Caco-2 (cell line): ENCODE data around the gene MED12L. TPM values are rescaled to one million over a fixed set of nuclear protein-coding genes. Genes with fewer than 3 reads are reported as not detected.

Source experiments
- BruUV-seq: library from RNA; stranded (reverse); fragments of 400-500 nt; replicated peaks from 2 replicates; lab custom pipeline; 2021; lab: Mats Ljungman, UMichigan
- CTCF ChIA-PET: fragments of 300-600 bp; sonication (Branson Sonifier 250); formaldehyde crosslinking; loops from one replicate; lab custom pipeline; 2022; ENCODE audit warnings: antibody characterized with exemption; lab: Charles Lee
- POLR2A ChIA-PET: fragments of 300-600 bp; sonication (Branson Sonifier 250); formaldehyde crosslinking; loops from one replicate; lab custom pipeline; 2022; ENCODE audit warnings: antibody characterized with exemption; lab: Charles Lee
- DNase-seq, 2 experiments: peaks; one replicate each; pipeline versions ENCODE4 v3.0.0 to v3.0.0-alpha.2; 2020 to 2022
- H3K27me3 ChIP-seq: replicated peaks from 2 replicates; pipeline ENCODE4 v1.6.0; 2011; ENCODE audit warnings: low read length; ENCODE audit not compliant: control insufficient read depth, insufficient read depth
- H3K36me3 ChIP-seq: 2 replicates; pipeline ENCODE4 v1.5.1; 2011; ENCODE audit warnings: low read length; ENCODE audit not compliant: control insufficient read depth, insufficient read depth
- H3K4me1 ChIP-seq: fragments of 250-450 bp; sonication (Bioruptor Pico); 2 replicates; pipeline ENCODE4 v1.5.1; 2020; ENCODE audit warnings: mild to moderate bottlenecking
- H3K4me3 ChIP-seq: 2 replicates; pipeline ENCODE4 v1.5.1; 2011; ENCODE audit warnings: low read depth, mild to moderate bottlenecking, control low read depth, low read length
- H3K9me3 ChIP-seq: fragments of 250-450 bp; sonication (Bioruptor Pico); 2 replicates; pipeline ENCODE4 v1.5.1; 2020; ENCODE audit warnings: mild to moderate bottlenecking, moderate library complexity
- H3K27ac Mint-ChIP-seq: one replicate; pipeline ENCODE4 v1.8.0; 2022; ENCODE audit warnings: mixed read lengths; ENCODE audit not compliant: unreplicated experiment
- H3K27me3 Mint-ChIP-seq: one replicate; pipeline ENCODE4 v1.8.0; 2022; ENCODE audit warnings: mixed read lengths; ENCODE audit not compliant: insufficient read depth, unreplicated experiment
- H3K36me3 Mint-ChIP-seq: one replicate; pipeline ENCODE4 v1.8.0; 2022; ENCODE audit warnings: mild to moderate bottlenecking, mixed read lengths; ENCODE audit not compliant: insufficient read depth, unreplicated experiment
- H3K4me1 Mint-ChIP-seq: one replicate; pipeline ENCODE4 v1.8.0; 2022; ENCODE audit warnings: low read depth, mixed read lengths; ENCODE audit not compliant: unreplicated experiment
- H3K4me3 Mint-ChIP-seq: one replicate; pipeline ENCODE4 v1.8.0; 2022; ENCODE audit warnings: mild to moderate bottlenecking, moderate library complexity, mixed read lengths; ENCODE audit not compliant: unreplicated experiment
- H3K9me3 Mint-ChIP-seq: one replicate; pipeline ENCODE4 v1.8.0; 2022; ENCODE audit warnings: mixed read lengths; ENCODE audit not compliant: unreplicated experiment
- CTCF ChIP-seq, 2 experiments: fragments of 200-600 bp in 1 of 2; IDR thresholded peaks; 1 replicate in 1 of 2; 2 replicates in 1 of 2; pipeline versions ENCODE4 v1.5.1 to v1.8.0; 2011 to 2022; ENCODE audit warnings: antibody characterized with exemption in 1 of 2, control low read depth in 1 of 2, inconsistent platforms in 1 of 2, low read depth in 1 of 2, low read length in 1 of 2, mild to moderate bottlenecking in 1 of 2, moderate library complexity in 1 of 2; ENCODE audit not compliant: insufficient read depth in 1 of 2, severe bottlenecking in 1 of 2, unreplicated experiment in 1 of 2
- intact Hi-C: fragments of 100-400 bp; cut with micrococcal nuclease; formaldehyde crosslinking; loops from one replicate; pipeline ENCODE4 v1.10.0; 2022; ENCODE audit not compliant: unreplicated experiment
- total RNA-seq: library from RNA; stranded (reverse); gene quantifications from 2 replicates; pipeline ENCODE4 v1.2.3, GENCODE V29; 2022

MED12L gene
- total RNA-seq, 1 experiment from 2014 or later = 21.5 TPM

- intact Hi-C loops = loop anchor here (1.0 kb wide), 2 partner anchors 460 to 539 kb away; no protein-coding TSS in a partner anchor
- peaks cover 6% of the 10 kb centered on the region for H3K4me1 Mint-ChIP-seq
- Histone ChIP-seq H3K4me3 (no peak overlapping the region), H3K4me1 (no peaks in the 10 kb centered on the region), H3K27me3 (no peaks in the 10 kb centered on the region), H3K36me3 (no peaks in the 10 kb centered on the region), H3K9me3 (no peaks in the 10 kb centered on the region)
- POLR2A ChIA-PET = no interaction called here
- CTCF ChIA-PET = interaction anchor here (0.6 to 1.0 kb wide), 3 partner anchors 60 to 460 kb away, joined by 3 to 4 read pairs (median 4); no protein-coding TSS in a partner anchor
- no TSS peak for BruUV-seq
- no peak overlapping the region for H3K27ac Mint-ChIP-seq
- TF ChIP-seq CTCF (IDR thresholded peaks at IDR 0.05; ENCODE audit: insufficient read depth in 1 of 2, low read depth in 1 of 2, low read length in 1 of 2, severe bottlenecking in 1 of 2, unreplicated experiment in 1 of 2) = peak; percentile 54 to 85
- DNase-seq = peak; percentile 36 to 50
- no peaks in the 10 kb centered on the region for H3K9me3 Mint-ChIP-seq
- no peaks in the 10 kb centered on the region for H3K27me3 Mint-ChIP-seq
- H3K4me3 Mint-ChIP-seq = no peak overlapping the region
- peaks cover 5% of the 10 kb centered on the region for H3K36me3 Mint-ChIP-seq
Observed at GRCh38 chr3:151379083-151379734, 293.7 kb downstream of the MED12L start.

- no peak overlapping the region for H3K4me3 ChIP-seq
- peaks cover 6% of the 10 kb centered on the region for H3K4me1 Mint-ChIP-seq
- peaks cover 16% of the 10 kb centered on the region for H3K36me3 Mint-ChIP-seq
- no peak overlapping the region for H3K4me3 Mint-ChIP-seq
- H3K9me3 ChIP-seq = no peaks in the 10 kb centered on the region
- POLR2A ChIA-PET = interaction anchor here (0.6 kb wide), 1 partner anchor 19 kb away, joined by 3 read pairs; no protein-coding TSS in a partner anchor
- H3K4me1 ChIP-seq = no peaks in the 10 kb centered on the region
- CTCF ChIA-PET = no interaction called here
- DNase-seq = no peak
- H3K27ac Mint-ChIP-seq = no peak overlapping the region
- no TSS peak for BruUV-seq
- H3K36me3 ChIP-seq = no peaks in the 10 kb centered on the region
- H3K9me3 Mint-ChIP-seq = no peaks in the 10 kb centered on the region
- no peaks in the 10 kb centered on the region for H3K27me3 ChIP-seq
- no peaks in the 10 kb centered on the region for H3K27me3 Mint-ChIP-seq
- intact Hi-C loops = no loop called here
- TF ChIP-seq CTCF (IDR thresholded peaks at IDR 0.05; ENCODE audit: insufficient read depth in 1 of 2, low read depth in 1 of 2, low read length in 1 of 2, severe bottlenecking in 1 of 2, unreplicated experiment in 1 of 2) = no peak
Observed at GRCh38 chr3:151382671-151383070, 297.2 kb downstream of the MED12L start.

- no peaks in the 10 kb centered on the region for H3K36me3 ChIP-seq
- DNase-seq = no peak
- POLR2A ChIA-PET = no interaction called here
- no TSS peak for BruUV-seq
- H3K4me1 Mint-ChIP-seq = peaks cover 6% of the 10 kb centered on the region
- no peaks in the 10 kb centered on the region for H3K9me3 ChIP-seq
- no peaks in the 10 kb centered on the region for H3K4me1 ChIP-seq
- no peaks in the 10 kb centered on the region for H3K27me3 Mint-ChIP-seq
- no peak overlapping the region for H3K4me3 Mint-ChIP-seq
- no peak overlapping the region for H3K27ac Mint-ChIP-seq
- intact Hi-C loops = no loop called here
- H3K9me3 Mint-ChIP-seq = no peaks in the 10 kb centered on the region
- H3K4me3 ChIP-seq = no peak overlapping the region
- H3K27me3 ChIP-seq = no peaks in the 10 kb centered on the region
- H3K36me3 Mint-ChIP-seq = peaks cover 12% of the 10 kb centered on the region
- no peak for TF ChIP-seq CTCF (IDR thresholded peaks at IDR 0.05; ENCODE audit: insufficient read depth in 1 of 2, low read depth in 1 of 2, low read length in 1 of 2, severe bottlenecking in 1 of 2, unreplicated experiment in 1 of 2)
- CTCF ChIA-PET = no interaction called here
Observed at GRCh38 chr3:151383111-151383510, 297.6 kb downstream of the MED12L start.
